Suppressor macrophage treated with lipopolysaccharide for 4 hours (primary cell): Measurements from ENCODE around the gene LRRC46.

Experiments
- DNase-seq: peaks from one replicate; pipeline ENCODE4 v3.0.0-alpha.2; 2020

LRRC46 gene

GRCh38 chr17:47831003-47831933 is at the start of gene LRRC46, which contains the start of gene MRPL10:
Gene LRRC46 (plus strand): TSS chr17:47831670. CDS start chr17:47831990, 320 bp downstream.
Gene MRPL10 (minus strand): TSS chr17:47831541. CDS start chr17:47831511, 30 bp downstream.
- DNase-seq: peak; percentile 95

- peak; percentile 13 for DNase-seq
Observed at GRCh38 chr17:47785538-47786123, 45.8 kb upstream of the LRRC46 start.

DNA sequence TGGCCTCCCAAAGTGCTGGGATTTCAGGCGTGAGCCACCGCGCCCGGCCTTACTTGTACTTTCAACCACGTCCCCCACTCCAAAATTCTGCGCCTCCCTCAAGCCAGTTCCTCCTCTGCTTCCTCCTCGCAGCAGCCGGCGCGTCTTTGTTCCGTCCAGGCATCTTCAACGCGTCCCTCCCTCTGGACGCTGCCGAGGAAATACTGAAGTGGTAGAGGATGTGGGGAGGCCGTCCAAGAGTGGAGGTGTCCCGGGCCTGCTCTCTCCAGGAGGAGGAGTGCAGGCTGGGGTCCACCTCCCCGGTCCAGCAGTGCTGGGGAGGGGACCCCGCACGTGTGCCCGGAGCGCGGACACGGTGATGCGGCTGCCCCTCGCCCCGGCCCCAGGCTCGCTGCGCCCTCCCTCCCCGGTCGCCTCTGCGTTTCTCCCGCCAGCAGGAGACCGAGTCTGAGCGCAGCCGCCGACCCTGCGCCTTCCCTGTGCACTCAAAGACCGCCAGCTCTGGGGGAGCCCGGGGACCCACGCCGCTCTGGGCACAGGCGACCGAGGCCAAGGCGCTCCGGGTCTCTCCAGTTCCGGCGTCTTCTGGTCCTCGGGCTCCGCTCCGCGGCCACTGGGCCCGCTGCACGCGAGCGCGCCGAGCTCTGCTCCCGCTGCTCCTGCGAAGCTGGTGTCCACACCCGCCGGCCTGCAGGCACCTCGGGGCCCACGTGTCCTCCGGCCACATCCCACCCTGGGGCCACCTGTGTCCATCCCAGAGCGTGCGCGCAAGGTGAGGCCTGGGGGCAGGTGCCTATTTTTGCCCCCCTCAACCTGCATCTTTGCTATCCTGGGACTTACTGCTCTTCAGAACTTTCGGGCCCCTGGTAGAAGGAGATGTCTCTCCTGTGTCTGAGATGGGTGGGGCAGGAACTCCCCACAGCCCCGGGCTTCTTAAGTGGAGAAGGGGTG is 41.6 kb upstream of the LRRC46 start:
- peak; percentile 75 for DNase-seq

DNA sequence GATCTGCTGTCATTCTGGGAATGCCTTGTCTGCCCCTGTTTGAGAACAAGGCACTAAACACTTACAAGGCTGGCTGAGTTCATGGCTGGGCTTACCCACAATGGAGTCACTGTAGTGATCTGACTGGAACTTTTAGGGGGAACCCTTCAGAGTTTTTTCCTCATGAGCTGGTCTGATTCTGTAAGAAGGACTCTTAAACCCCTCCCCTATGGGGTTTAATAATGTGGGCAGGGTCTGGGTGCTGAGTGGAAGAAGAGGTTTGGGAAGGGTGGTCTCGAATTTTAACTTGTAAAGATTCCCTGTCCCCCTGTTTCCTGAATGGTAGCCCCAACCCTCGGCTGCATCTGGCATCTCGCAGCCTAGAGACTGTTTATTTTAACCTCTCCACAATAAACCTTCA is 40.4 kb upstream of the LRRC46 start:
- no peak for DNase-seq

- no peak for DNase-seq
Observed at GRCh38 chr17:47792457-47792856, 39.0 kb upstream of the LRRC46 start.

DNA sequence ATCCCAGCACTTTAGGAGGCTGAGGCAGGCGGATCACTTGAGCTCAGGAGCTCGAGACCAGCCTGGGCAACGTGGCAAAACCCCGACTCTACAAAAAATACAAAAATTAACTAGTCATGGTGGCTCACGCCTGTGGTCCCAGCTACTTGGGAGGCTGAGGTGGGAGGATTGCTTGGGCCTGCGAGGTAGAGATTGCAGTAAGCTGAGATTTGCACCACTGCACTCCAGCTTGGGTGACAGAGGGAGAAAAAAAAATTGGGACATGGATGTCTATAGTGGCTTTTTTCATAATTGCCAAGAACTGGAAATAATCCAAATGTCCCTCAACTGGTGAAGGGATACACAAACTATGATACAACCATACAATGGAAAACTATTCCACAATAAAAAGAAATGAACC is 38.5 kb upstream of the LRRC46 start:
- no peak for DNase-seq

- no peak for DNase-seq
Observed at GRCh38 chr17:47797797-47798196, 33.7 kb upstream of the LRRC46 start.

DNA sequence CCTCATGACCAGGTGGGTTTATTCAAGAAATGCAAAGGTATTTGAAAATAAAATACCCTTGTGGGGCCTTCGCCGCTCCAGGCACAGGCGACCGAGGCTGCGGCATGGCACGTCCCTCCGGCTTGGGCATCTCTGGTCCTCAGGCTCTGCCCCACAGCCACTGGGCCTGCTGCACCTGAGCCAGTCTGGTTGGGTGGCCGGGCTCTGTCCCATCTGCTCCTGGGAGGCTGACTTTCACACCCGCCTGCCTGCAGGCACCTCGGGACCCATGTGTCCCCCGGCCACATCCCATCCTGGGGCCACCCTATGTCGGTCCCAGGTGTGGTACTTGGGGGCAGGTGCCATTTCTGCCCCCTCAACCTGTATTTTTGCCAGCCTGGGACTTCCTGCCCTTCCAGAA is 30.8 kb upstream of the LRRC46 start:
- DNase-seq: no peak

DNA sequence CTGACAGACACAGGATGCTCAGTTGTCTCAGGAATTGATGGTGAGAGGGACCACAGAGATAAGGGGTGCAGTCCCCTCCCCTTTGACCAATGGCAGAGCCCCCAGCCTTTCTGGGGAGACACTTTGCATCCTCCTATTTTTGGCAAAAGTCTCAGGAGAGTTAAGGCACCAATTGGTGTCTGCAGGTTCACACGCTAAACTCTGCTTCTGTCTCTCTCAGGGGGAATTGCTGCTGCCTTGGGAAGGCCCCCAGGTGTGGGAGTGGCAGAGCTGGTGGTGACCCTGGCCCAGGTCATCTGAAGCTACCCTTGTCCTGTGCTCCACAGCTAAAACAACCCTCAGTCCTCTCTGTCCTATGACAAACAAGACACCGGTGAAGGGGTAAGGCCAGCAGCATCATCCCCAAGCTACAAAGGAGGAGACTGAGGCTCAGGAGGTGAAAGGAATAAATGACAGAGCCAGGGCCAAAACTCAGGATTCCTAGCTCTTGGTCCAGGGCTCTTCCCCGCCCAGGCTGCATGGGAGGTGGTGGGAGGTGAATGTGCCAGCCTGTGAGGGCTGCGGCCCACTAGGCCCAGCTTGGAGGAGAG is 30.2 kb upstream of the LRRC46 start:
- DNase-seq: no peak

DNA sequence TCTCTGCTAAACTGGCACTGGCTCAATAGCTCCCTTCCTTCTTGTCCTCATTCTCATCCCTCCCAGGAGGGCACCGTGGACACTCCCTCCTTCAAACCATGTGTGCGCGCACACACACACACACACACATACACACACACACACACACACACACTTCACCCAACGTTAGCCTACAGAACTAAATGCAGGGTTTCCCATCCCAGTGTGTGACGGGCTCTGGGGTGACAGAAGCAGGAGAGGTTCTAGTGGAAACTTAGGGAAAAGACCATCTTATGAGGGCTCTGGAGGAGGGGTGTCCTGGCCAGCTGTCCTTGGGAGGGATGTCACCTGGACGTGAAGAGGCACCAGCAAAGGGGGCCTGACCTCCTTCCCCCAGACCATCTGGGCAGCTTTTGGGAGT is 29.6 kb upstream of the LRRC46 start:
- no peak for DNase-seq

DNA sequence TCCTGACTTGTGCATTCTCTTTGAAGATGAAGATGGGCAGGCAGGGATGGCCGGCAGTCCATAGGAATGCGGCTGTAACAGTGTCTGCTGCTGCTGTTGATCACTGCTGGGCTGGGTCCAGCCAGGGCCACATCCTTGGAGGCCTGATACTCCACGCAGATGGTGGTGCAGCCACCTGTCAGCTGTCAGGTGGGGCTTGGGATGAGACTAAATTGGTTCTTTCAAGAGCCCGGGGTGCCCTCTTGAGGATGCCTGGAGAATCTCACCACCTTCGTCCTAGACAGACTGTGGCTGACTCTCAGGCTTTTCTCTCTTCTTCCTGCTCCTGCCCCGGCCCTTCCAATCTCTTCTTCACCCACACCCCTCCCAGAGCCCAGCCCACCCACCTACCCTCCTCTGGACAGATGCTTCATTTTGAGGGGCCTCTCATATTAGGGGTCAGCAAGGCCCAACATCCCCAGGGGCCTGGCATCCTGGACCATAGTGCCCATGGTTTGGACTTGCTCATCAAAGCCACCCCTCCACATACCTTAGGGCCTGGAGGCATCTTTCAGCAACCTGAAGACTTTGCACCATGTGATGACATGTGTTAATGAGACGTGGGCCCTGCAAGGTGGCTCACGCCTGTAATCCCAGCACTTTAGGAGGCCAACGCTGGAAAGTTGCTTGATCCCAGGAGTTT is 29.0 kb upstream of the LRRC46 start:
- DNase-seq: peak; percentile 47

DNA sequence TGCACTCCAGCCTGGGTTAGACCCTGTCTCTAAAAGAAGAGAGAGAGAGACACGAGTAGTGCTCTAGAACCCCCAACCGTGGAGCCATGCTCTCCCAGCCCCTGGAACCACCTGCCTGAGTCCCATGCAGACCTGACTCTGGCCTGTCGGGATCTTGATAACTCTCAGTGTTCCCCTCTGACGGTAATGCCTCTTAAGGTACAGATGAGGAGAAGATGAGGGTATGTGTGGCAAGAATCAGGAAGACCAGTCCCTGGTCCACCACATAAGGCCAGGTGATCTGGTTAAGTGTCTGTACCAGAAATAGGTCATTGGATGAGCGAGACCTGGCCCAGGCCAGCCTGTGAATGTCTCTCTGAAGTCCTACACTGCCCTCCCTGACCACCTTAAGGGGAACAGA is 28.3 kb upstream of the LRRC46 start:
- DNase-seq: no peak

DNA sequence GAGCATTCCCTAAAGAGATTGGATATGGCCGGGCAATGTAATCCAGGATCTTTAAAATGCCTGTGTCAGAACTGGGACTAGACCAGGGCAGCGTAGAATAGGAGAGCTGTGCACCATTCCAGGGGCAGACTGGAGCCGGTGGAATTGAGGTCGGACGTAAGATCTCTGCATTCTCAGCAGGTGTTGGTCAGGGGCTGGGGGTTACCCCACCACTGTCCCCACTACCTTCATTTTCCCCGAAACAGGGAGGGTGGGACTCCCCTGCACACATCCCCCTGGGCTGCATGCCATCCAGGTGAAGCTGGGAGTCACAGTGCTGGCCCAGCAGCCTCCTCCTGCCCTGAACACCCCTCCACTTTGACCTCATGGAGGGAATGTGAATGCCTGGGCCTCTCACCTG is 27.7 kb upstream of the LRRC46 start:
- DNase-seq: no peak

DNA sequence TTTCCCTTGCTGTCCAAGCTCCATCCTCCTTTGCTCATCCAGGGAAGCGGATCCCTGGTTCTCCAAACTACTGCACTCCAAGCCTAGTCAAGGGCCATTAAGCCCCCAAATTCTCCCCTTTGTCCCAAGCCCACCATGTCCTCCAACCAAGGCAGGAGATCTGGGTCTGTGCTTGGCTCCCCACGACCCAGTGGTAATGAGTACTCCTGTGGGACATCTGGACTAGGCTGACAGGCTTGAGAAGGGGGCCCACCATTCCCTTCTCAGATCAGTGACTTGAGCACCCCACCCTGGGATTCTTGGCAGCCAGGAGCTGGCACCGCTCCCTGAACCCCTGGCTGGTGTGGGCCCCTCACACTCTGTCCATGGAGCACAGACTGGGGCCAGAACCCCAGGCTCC is 27.0 kb upstream of the LRRC46 start:
- DNase-seq: no peak

DNA sequence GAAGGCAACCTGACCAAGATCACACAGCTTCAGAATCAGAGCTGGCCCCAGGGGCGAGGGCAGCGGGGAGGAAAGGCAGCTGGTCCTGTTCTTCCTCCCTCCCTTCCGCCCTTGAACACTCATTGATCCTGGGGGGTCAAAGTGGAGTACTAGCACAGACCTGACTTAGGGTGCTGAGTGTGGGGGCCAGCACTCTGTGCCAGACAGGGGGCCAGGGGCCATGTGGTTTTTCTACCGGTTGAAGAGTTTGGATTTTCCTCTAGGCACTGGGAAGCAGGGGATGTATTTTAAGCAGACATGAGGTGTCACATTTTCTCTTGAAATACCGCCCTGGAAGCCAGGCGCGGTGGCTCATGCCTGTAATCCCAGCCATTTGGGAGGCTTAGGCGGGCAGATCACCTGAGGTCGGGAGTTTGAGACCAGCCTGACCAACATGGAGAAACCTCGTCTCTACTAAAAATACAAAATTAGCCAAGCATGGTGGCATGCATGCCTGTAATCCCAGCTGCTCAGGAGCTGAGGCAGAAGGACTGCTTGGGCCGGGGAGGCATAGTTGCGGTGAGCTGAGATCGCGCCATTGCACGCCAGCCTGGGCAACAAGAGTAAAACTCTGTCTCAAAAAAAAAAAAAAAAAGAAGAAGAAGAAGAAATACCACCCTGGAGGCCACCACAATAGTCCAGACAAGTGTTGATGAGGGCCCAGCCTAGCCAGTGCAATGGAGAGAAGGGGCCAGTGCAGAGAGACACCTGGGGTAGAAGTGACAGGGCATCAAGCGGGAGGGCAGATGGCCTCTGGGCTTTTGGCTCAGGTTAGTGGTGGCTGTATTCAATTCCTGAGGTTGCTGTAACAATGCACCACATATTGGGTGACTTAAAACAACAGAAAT is 25.2 kb upstream of the LRRC46 start:
- DNase-seq: no peak

DNA sequence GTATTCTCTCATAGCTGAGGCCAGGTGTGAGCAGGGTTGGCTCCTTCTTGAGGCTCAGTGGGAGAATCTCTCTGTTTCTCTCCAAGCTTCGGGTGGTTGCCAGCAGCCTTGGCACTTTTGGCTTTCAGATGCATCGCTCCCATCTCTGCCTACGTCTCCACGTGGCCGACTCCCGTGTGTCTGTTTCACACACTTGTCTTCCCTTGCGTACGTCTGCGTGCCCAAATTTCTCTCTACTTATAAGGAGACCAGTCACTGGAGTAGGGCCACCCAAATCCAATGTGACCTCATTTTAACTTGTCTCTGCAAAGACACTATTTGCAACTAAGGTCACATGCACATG is 24.6 kb upstream of the LRRC46 start:
- no peak for DNase-seq

DNA sequence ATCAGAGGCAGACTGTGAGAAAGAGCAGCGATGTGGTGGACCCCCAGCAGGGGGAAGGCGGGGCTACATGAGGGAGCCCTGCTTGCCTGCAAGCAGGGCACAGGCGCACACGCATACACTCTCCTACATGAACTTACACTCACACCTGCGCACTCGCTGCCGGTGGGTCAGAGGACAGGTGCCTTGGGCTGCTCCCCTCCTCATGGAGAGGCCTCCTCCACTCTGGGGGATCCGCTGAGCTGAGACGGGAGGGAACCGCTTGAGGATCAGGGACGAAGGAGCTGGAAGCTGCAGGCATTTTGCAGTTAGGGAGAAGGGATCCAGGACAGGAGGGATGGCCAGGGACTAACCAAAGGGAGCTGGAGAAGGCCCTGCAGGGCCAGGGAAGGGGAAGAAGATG is 24.0 kb upstream of the LRRC46 start:
- DNase-seq: no peak

DNA sequence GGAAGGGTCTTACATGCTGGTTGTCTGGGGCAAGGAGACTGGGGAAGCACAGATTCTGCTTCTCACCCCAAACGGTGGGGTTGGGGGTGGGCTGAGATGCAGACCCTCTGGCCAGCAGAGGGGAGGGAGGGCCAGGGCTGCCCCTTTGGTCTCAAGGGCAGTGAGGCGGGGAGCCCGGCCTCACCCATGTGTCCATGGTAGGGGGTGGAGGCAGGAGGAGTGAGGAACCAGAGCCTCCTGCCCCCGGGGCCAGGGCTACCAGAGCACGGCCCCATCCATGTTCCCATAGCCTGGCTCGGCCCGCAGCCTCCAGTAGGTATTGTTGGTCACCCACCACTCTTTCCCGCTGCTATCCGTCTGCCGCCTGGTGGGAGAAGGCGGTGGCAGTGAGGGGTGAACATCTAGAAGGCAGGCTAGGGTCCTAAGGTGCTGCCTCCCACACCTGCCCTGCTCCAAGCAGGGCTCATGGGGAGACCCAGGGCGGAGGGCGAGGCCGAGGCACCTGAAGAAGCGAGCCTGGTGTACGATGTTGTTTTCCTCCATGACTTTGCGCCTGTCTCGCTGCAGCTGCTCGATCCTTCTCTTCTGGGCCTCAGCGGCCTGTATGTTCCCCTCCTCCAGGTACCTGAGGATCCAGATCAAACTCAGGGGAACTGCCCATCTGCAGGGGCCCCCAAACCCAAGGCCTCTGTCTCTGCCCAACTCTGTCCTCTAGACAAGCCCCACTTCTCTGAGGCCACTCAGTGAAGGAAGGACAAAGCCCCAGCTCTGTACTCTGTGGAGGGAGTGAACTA is 23.2 kb upstream of the LRRC46 start:
- DNase-seq: no peak

GRCh38 chr17:47808830-47809480 is 22.5 kb upstream of the LRRC46 start:
- DNase-seq: no peak
